Measurements from ENCODE around the gene KATNIP.

Gene KATNIP

DNA sequence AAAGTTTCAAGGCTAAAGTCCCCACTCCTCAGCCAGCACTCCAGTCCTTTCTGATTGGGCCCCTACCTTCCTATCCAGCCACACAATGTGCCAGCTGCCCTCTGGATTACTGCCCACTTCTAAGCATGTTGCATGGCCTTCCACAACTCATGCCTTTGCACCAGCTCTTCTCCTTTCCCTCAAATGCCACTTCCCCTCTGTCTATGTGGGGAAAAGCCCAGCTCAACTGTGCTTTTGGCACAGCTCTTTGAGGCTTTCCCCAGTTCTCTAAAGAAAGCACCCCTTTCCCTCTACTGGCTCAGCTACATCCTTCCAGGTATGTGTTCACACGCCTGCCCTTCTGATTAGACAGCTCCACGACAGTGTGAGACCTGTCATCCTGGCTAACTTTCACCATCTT is 18.8 kb upstream of the KATNIP start:
- Histone ChIP-seq H4K20me1 (peaks cover 0 to 39% (median 23%) of the 10 kb centered on the region in 11 experiments; a peak in 13 of 22 replicates), H3K9ac (0 out of 22 replicates have a peak overlapping the region, but pooled peaks of 1 of the 11 experiments have one; percentile 21), H3K27me3 (no peaks in the 10 kb centered on the region), H3K4me2 (peak overlapping the region in 3 of 11 experiments; percentile 57 to 62 (median 61); a peak in 4 of 22 replicates), H3K9me3 (replicated peaks in 1 of 11) (no peaks in the 10 kb centered on the region), H3K27ac (peak overlapping the region in 1 of 11 experiments; percentile 18; a peak in 2 of 22 replicates), H3K4me3 (no peak overlapping the region), H3K36me3 (peaks cover 94 to 100% (median 100%) of the 10 kb centered on the region in 11 experiments), H3K4me1 (peaks cover 19 to 30% (median 21%) of the 10 kb centered on the region in 10 experiments)
- no peak for TF ChIP-seq Cebpa-rat (IDR thresholded peaks at IDR 0.05)

DNA sequence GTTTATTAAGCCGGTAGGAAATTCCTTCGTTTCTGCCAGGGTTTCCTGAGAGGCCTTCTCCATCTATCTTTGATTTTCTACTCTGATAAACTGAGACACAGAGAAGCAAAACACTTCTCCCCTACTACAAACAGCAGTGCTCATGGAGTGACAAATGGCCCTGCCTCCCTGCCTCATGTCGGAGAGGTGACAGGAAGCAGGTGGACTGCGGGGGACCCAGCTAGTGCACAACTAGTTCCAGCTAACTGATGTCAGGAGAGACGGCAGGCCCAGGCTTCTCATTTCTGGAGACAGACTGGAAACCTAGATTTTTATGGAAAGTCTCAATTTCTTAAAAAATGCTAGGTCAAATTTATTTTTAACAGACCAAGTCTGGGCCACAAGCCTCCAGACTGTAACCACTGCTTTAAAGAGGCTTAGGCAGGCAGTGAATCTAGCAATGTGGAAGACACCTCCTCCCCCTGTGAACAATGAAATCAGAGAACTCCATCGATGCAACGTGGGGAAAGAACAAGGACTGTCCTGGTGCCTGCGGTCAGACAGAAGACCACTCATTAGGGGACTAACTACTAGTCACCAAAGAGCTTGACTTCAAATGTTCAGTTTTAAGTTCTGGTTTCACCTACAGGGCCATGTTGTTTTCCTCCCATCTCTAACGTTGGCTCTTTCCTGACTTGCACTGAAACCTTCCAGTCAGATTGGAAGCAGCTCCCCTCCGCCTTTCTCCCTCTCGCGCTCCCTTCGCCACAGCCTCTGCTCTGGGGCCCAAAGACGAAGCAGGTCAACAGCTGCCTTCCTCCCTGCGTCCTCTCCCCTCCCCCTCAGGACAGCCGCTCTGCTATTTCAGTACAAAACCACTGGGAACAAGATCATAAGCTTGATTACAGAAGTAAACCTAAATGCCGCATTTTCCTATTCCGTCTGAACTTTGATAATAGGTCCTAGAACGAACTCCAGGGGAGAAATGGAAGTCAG is 17.8 kb upstream of the KATNIP start:
- Histone ChIP-seq H3K4me1 (peaks cover 19 to 30% (median 21%) of the 10 kb centered on the region in 10 experiments), H3K9me3 (replicated peaks in 1 of 11) (no peaks in the 10 kb centered on the region)
- TF ChIP-seq Cebpa-rat (IDR thresholded peaks at IDR 0.05) = no peak

DNA sequence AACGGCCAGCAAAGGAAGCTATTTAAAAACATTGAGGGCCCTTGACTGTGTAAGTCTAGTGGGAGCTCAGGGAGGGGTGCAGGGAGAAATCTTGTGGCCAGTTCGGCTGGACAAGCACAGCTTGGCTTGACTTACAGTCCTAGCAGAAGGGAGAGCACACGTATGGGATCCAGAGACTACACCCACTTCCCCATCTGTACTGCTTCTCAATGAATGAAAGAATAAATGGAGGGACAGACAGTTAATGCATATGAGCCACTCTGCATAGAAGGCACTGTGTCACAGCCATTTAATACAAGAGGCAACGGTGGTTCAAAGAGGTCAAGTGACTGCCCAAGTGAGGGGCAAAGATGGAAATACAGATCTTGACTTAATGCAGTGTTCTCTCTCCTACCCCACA is 15.7 kb upstream of the KATNIP start:
- H3K36me3 ChIP-seq = peaks cover 93 to 100% (median 100%) of the 10 kb centered on the region in 11 experiments
- H3K9ac ChIP-seq = no peak overlapping the region
- H3K27ac ChIP-seq = no peak overlapping the region
- no peaks in the 10 kb centered on the region for H3K9me3 ChIP-seq (replicated peaks in 1 of 11)
- no peak overlapping the region for H3K4me2 ChIP-seq
- TF ChIP-seq Cebpa-rat (IDR thresholded peaks at IDR 0.05) = no peak
- peaks cover under 1 to 61% (median 26%) of the 10 kb centered on the region in 11 experiments; a peak in 16 of 22 replicates for H4K20me1 ChIP-seq
- peaks cover 19 to 40% (median 23%) of the 10 kb centered on the region in 10 experiments for H3K4me1 ChIP-seq
- H3K4me3 ChIP-seq = no peak overlapping the region
- H3K27me3 ChIP-seq = no peaks in the 10 kb centered on the region

More for the DNA sequence above, 17.8 kb upstream of the KATNIP start:
- Histone ChIP-seq H3K9ac (peak overlapping the region in 6 of 11 experiments; percentile 3 to 47 (median 26); a peak in 4 of 22 replicates), H3K4me3 (no peak overlapping the region), H3K36me3 (peaks cover 94 to 100% (median 100%) of the 10 kb centered on the region in 11 experiments), H3K27me3 (no peaks in the 10 kb centered on the region), H3K4me2 (peak overlapping the region; percentile 21 to 72 (median 57)), H3K27ac (peak overlapping the region in 4 of 11 experiments; percentile 18 to 48 (median 24); a peak in 5 of 22 replicates), H4K20me1 (peaks cover 0 to 48% (median 23%) of the 10 kb centered on the region in 11 experiments; a peak in 13 of 22 replicates)

DNA sequence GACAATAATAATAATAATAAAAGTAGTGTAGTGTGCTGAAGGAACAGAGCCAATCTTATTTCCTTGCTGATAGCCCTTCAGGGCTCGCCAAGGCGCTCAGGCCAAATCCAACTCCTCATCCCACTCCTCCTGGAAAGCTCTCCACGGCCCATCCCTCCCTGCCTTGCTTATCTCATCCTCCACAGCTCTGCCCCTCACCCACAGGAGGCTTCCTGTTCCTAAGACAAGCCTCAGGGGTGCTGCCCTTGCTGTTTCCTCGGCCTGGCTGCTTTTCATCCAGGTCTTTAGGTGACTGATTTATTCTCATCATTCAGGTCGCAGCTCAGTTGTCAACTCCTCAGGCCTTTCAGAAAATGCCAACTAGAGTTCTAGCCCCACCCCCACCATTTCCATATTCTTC is 11.4 kb upstream of the KATNIP start:
- no peak for TF ChIP-seq Cebpa-rat (IDR thresholded peaks at IDR 0.05)
- Histone ChIP-seq H3K9me3 (replicated peaks in 1 of 11) (no peaks in the 10 kb centered on the region), H3K4me1 (peaks cover 0 to 17% (median 0%) of the 10 kb centered on the region in 10 experiments; a peak in 5 of 20 replicates), H3K4me2 (no peak overlapping the region), H4K20me1 (peaks cover 0 to 56% (median 23%) of the 10 kb centered on the region in 11 experiments; a peak in 14 of 22 replicates), H3K27me3 (no peaks in the 10 kb centered on the region), H3K9ac (no peak overlapping the region), H3K36me3 (peaks cover 98 to 100% (median 100%) of the 10 kb centered on the region in 11 experiments), H3K4me3 (no peak overlapping the region), H3K27ac (no peak overlapping the region)

DNA sequence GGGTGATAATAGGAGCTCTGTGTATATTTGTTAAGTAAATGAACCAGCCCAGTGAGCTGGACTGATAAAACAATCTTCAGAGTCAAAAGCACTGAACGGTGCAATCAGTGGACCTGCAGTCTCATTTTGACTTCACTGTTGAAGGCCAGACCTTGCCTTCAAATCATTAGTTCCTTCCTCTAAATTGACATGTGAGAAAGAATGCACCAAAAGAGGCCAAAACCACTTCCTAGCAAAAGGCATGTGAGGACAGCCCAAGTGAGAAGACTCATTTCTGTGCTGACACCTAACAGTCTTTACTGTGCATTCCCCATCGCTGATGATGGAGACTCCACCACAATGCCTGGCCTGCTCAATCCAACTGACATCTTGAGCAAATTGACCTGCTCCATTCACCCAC is 10.8 kb upstream of the KATNIP start:
- H3K9me3 ChIP-seq (replicated peaks in 1 of 11) = no peaks in the 10 kb centered on the region
- H3K4me3 ChIP-seq = no peak overlapping the region
- no peak overlapping the region for H3K27ac ChIP-seq
- H3K4me2 ChIP-seq = peak overlapping the region in 3 of 11 experiments; percentile 1 to 15 (median 3); a peak in 1 of 22 replicates
- peaks cover 0 to 17% (median 0%) of the 10 kb centered on the region in 10 experiments; a peak in 5 of 20 replicates for H3K4me1 ChIP-seq
- H3K36me3 ChIP-seq = peaks cover 98 to 100% (median 100%) of the 10 kb centered on the region in 11 experiments
- no peak overlapping the region for H3K9ac ChIP-seq
- H3K27me3 ChIP-seq = no peaks in the 10 kb centered on the region
- TF ChIP-seq Cebpa-rat (IDR thresholded peaks at IDR 0.05) = no peak
- H4K20me1 ChIP-seq = peaks cover 0 to 61% (median 23%) of the 10 kb centered on the region in 11 experiments; a peak in 14 of 22 replicates

DNA sequence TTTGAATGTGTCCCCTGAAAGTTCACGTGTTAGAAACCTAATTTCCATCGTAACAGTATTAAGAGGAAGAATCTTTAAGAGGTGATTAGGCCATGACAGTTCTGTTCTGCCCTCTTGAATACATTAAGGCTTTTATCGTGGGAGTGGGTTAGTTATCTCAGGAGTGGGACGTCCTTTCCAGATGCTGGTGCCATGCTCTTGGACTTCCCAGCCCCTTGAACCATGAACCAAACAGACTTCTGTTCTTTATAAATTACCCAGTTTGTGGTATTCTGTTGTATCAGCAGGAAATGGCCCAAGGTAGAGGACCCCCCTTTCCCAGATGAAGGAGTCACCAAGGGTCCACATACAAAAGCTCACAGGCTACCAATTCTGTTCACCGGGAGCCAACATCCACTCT is 10.3 kb upstream of the KATNIP start:
- H3K27ac ChIP-seq = no peak overlapping the region
- no peak overlapping the region for H3K4me3 ChIP-seq
- peaks cover 98 to 100% (median 100%) of the 10 kb centered on the region in 11 experiments for H3K36me3 ChIP-seq
- H3K4me2 ChIP-seq = peak overlapping the region in 2 of 11 experiments; percentile 1 to 15; a peak in 1 of 22 replicates
- no peaks in the 10 kb centered on the region for H3K27me3 ChIP-seq
- H3K9me3 ChIP-seq (replicated peaks in 1 of 11) = no peaks in the 10 kb centered on the region
- peaks cover 0 to 17% (median 0%) of the 10 kb centered on the region in 10 experiments; a peak in 5 of 20 replicates for H3K4me1 ChIP-seq
- H4K20me1 ChIP-seq = peaks cover 0 to 65% (median 26%) of the 10 kb centered on the region in 11 experiments; a peak in 14 of 22 replicates
- no peak for TF ChIP-seq Cebpa-rat (IDR thresholded peaks at IDR 0.05)
- no peak overlapping the region for H3K9ac ChIP-seq

DNA sequence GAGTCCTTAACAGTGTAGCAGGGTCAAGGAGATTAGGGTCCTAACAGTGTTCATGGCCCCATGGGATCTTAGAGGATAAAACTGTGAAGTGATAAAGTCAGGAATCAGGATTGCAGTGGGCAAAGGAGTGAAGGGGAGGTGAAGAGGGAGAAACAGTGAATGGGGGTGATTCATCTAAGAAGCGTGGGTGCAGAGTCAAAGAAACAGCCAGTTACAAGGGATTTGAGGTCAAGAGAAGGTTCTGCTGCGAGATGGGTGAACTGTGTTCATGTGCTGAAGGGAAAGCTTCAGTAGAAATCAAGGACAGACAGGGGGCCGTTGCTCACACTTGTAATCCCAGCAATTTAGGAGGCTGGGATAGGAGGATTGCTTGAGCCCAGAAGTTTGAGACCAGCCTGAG is 6.1 kb upstream of the KATNIP start:
- Histone ChIP-seq H3K27me3 (no peaks in the 10 kb centered on the region), H3K36me3 (peaks cover 73 to 96% (median 80%) of the 10 kb centered on the region in 11 experiments), H3K9ac (no peak overlapping the region), H3K9me3 (replicated peaks in 1 of 11) (no peaks in the 10 kb centered on the region), H3K27ac (no peak overlapping the region), H4K20me1 (peaks cover 9 to 86% (median 60%) of the 10 kb centered on the region in 11 experiments; a peak in 19 of 22 replicates), H3K4me2 (no peak overlapping the region), H3K4me3 (no peak overlapping the region), H3K4me1 (peaks cover 19 to 31% (median 22%) of the 10 kb centered on the region in 10 experiments)
- no peak for TF ChIP-seq Cebpa-rat (IDR thresholded peaks at IDR 0.05)

DNA sequence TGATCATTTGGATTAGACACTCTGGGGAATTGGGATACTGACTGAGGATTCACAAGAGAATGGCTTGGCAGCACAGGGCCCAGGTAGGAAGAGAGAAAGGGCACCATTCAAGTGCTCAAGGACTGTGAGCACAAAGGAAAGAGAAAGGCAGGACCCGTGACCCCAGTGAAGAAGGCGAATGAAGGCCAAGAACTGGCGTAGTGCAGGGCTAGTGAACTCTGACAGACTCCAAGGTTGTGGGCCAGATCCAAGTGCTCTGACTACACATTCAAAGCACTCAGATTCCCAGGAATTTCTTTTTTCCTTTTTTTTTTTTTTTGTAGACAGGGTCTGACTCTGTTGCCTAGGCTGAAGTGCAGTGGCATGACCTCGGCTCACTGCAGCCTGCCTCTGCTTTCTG is 5.3 kb upstream of the KATNIP start:
- H3K9me3 ChIP-seq (replicated peaks in 1 of 11) = no peaks in the 10 kb centered on the region
- H3K27me3 ChIP-seq = no peaks in the 10 kb centered on the region
- peaks cover 18 to 26% (median 25%) of the 10 kb centered on the region in 10 experiments for H3K4me1 ChIP-seq
- no peak overlapping the region for H3K4me2 ChIP-seq
- TF ChIP-seq Cebpa-rat (IDR thresholded peaks at IDR 0.05) = no peak
- peaks cover 64 to 87% (median 71%) of the 10 kb centered on the region in 11 experiments for H3K36me3 ChIP-seq
- no peak overlapping the region for H3K9ac ChIP-seq
- H3K27ac ChIP-seq = no peak overlapping the region
- H3K4me3 ChIP-seq = no peak overlapping the region
- peaks cover 9 to 81% (median 56%) of the 10 kb centered on the region in 11 experiments; a peak in 19 of 22 replicates for H4K20me1 ChIP-seq
